ENCODE measurements around the gene KCNJ14. TPM values are rescaled to one million over a fixed set of nuclear protein-coding genes. Genes with fewer than 3 reads are reported as not detected.

KCNJ14 gene
- total and polyA plus RNA-seq, 2 of the 4 experiments (the other 2 are of a cell fraction), result 0.18 to 0.39 TPM

DNA sequence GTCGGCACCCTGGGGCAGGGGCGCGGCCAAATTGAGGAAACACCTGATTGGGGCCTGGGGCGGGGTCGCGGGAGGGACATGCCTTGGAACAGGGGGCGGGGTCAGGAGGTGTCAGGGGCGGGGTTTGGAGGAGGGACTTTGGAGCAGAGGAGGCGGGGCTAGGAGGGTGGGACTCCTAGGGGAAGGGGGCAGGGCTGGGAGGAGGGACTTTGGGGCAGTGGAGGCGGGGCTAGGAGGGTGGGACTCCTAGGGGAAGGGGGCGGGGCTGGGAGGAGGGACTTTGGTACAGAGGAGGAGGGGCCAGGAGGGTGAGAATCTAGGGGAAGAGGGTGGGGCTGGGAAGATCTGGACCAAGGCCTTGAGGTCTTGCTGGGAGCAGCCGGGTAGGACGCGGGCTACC, 40.0 kb upstream of the KCNJ14 start:
- Histone ChIP-seq H2BK120ac (ENCODE audit: low read depth, low read length) (no peak overlapping the region), H3K9me1 (ENCODE audit: insufficient read depth, low read length) (peaks cover 4% of the 10 kb centered on the region; the same call in 1 of the 2 replicates), H3K4me1 (ENCODE audit: control insufficient read depth, insufficient read depth, low read length) (peaks cover 7% of the 10 kb centered on the region), H2AK9ac (replicated peaks; ENCODE audit: low read depth, low read length, poor library complexity) (peak overlapping the region; percentile 55), H3K23ac (ENCODE audit: low read depth, low read length) (no peak overlapping the region), H3K36me3 (ENCODE audit: control insufficient read depth, insufficient read depth, low read length) (no peaks in the 10 kb centered on the region), H3K18ac (ENCODE audit: low read depth, low read length) (no peak overlapping the region), H3K9me3 (ENCODE audit: control insufficient read depth, insufficient read depth, low read length) (no peaks in the 10 kb centered on the region; the same call in 1 of the 2 replicates), H4K8ac (ENCODE audit: low read depth in 2 of 2, low read length in 2 of 2) (no peak overlapping the region), H2BK5ac (ENCODE audit: low read depth, low read length, poor library complexity, severe bottlenecking) (no peak overlapping the region), H3K27me3 (ENCODE audit: control insufficient read depth, insufficient read depth, low read length) (peaks cover 4% of the 10 kb centered on the region; the same call in 1 of the 2 replicates), H3K9ac (ENCODE audit: low read depth, low read length) (no peak overlapping the region), H4K5ac (ENCODE audit: low read depth, low read length) (no peak overlapping the region), H3K4me3 (ENCODE audit: insufficient read depth, low read depth, low read length) (no peak overlapping the region), H3K56ac (ENCODE audit: extremely low read depth, insufficient read depth, low read length) (no peak overlapping the region), H2BK15ac (ENCODE audit: low read depth, low read length) (no peak overlapping the region), H4K20me1 (ENCODE audit: insufficient read depth, low read length) (no peaks in the 10 kb centered on the region), H2BK20ac (ENCODE audit: low read depth, low read length) (no peak overlapping the region), H3K79me1 (ENCODE audit: low read depth in 1 of 2, low read length in 2 of 2) (no peaks in the 10 kb centered on the region; a peak in 1 of 4 replicates), H4K91ac (ENCODE audit: insufficient read depth, low read depth, low read length) (no peak overlapping the region), H2AK5ac (ENCODE audit: low read depth, low read length) (peak overlapping the region; percentile 50; the same call in 1 of the 2 replicates), H3K4ac (ENCODE audit: low read depth, low read length) (no peak overlapping the region), H3K27ac (ENCODE audit: insufficient read depth, low read length) (no peak overlapping the region), H3K14ac (replicated peaks; ENCODE audit: low read depth, low read length) (no peak overlapping the region), H3K4me2 (ENCODE audit: low read depth, low read length) (no peak overlapping the region; the same call in 1 of the 2 replicates), H2AFZ (replicated peaks; ENCODE audit: low read length, poor library complexity) (peak overlapping the region; percentile 85)
- intact Hi-C loops (cut with micrococcal nuclease), result no loop called here
- ChIA-PET POLR2A (ENCODE audit: unreplicated experiment) (no interaction called here), CTCF (no interaction called here)
- TF ChIP-seq, protein P1, sequence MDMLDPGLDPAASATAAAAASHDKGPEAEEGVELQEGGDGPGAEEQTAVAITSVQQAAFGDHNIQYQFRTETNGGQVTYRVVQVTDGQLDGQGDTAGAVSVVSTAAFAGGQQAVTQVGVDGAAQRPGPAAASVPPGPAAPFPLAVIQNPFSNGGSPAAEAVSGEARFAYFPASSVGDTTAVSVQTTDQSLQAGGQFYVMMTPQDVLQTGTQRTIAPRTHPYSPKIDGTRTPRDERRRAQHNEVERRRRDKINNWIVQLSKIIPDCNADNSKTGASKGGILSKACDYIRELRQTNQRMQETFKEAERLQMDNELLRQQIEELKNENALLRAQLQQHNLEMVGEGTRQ (IDR thresholded peaks at IDR 0.05; ENCODE audit: low read depth, low read length), result no peak
- no peak for TF ChIP-seq NFE2L2 (IDR thresholded peaks at IDR 0.05; ENCODE audit: low read depth, low read length)
- TF ChIP-seq, protein P2, sequence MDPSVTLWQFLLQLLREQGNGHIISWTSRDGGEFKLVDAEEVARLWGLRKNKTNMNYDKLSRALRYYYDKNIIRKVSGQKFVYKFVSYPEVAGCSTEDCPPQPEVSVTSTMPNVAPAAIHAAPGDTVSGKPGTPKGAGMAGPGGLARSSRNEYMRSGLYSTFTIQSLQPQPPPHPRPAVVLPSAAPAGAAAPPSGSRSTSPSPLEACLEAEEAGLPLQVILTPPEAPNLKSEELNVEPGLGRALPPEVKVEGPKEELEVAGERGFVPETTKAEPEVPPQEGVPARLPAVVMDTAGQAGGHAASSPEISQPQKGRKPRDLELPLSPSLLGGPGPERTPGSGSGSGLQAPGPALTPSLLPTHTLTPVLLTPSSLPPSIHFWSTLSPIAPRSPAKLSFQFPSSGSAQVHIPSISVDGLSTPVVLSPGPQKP (IDR thresholded peaks at IDR 0.05; ENCODE audit: borderline replicate concordance, low read depth, low read length), result no peak
- no peak for TF ChIP-seq FOS (IDR thresholded peaks at IDR 0.05; ENCODE audit: low read depth, low read length)
- TF ChIP-seq RFX5 (IDR thresholded peaks at IDR 0.05; ENCODE audit: low read depth, low read length), result no peak
- no peak for TF ChIP-seq MAFK (IDR thresholded peaks at IDR 0.05; ENCODE audit: low read depth, low read length)
- no peak for TF ChIP-seq BHLHE40 (IDR thresholded peaks at IDR 0.05; ENCODE audit: low read depth, low read length)
- TF ChIP-seq CEBPB (IDR thresholded peaks at IDR 0.05; ENCODE audit: low read depth, low read length), result no peak
- no peak for TF ChIP-seq MXI1 (IDR thresholded peaks at IDR 0.05; ENCODE audit: borderline replicate concordance, low read depth, low read length)
- no peak for TF ChIP-seq SMC3 (IDR thresholded peaks at IDR 0.05; ENCODE audit: low read depth, low read length)
- TF ChIP-seq RAD21 (IDR thresholded peaks at IDR 0.05; ENCODE audit: low read length), result no peak
- TF ChIP-seq MAZ (IDR thresholded peaks at IDR 0.05; ENCODE audit: borderline replicate concordance, low read depth, low read length), result no peak
- TF ChIP-seq RCOR1 (IDR thresholded peaks at IDR 0.05; ENCODE audit: insufficient replicate concordance, low read length), result no peak
- no peak for TF ChIP-seq POLR2A (IDR thresholded peaks at IDR 0.05; ENCODE audit: low read depth, low read length)
- no peak for TF ChIP-seq CHD1 (IDR thresholded peaks at IDR 0.05; ENCODE audit: low read depth, low read length)
- TF ChIP-seq, protein P3, sequence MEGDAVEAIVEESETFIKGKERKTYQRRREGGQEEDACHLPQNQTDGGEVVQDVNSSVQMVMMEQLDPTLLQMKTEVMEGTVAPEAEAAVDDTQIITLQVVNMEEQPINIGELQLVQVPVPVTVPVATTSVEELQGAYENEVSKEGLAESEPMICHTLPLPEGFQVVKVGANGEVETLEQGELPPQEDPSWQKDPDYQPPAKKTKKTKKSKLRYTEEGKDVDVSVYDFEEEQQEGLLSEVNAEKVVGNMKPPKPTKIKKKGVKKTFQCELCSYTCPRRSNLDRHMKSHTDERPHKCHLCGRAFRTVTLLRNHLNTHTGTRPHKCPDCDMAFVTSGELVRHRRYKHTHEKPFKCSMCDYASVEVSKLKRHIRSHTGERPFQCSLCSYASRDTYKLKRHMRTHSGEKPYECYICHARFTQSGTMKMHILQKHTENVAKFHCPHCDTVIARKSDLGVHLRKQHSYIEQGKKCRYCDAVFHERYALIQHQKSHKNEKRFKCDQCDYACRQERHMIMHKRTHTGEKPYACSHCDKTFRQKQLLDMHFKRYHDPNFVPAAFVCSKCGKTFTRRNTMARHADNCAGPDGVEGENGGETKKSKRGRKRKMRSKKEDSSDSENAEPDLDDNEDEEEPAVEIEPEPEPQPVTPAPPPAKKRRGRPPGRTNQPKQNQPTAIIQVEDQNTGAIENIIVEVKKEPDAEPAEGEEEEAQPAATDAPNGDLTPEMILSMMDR (conservative IDR thresholded peaks at IDR 0.05; ENCODE audit: low read depth, low read length), result no peak
- peak; percentile 36 for DNase-seq
- no TSS peak for BruUV-seq (replicated peaks)
- in situ Hi-C loops (cut with MboI; ENCODE audit: low sequenced_read_pairs), result no loop called here
- ATAC-seq (ENCODE audit: low read depth), result peak; percentile 69
- 28% methylated on average over 5 of the region's 14 CpGs; no CpG with 5 or more reads in 1 of the 2 experiments for WGBS, 2 experiments (ENCODE audit: extremely low coverage in 2 of 2, insufficient read length in 1 of 2)
- dilution Hi-C loops (cut with HindIII; ENCODE audit: low sequenced_read_pairs, unreplicated experiment), result no loop called here

Data from IMR-90 (cell line).